NB4 (cell line): Measurements from ENCODE around the gene BCL2.
A peak's percentile ranks its signal among the peaks of the same experiment; 100 is the strongest.

Experiments
- DNase-seq: peaks from one replicate; pipeline ENCODE4 v3.0.0; 2010; ENCODE audit warnings: low read depth
- H3K4me3 ChIP-seq: one replicate; pipeline ENCODE4 v1.5.1; 2011; ENCODE audit warnings: mild to moderate bottlenecking, low read depth, low read length, moderate library complexity
- MYC ChIP-seq: IDR thresholded peaks from 2 replicates; pipeline ENCODE4 v1.6.1; 2011; ENCODE audit warnings: low read depth, low read length
- POLR2A ChIP-seq: IDR thresholded peaks from 2 replicates; pipeline ENCODE4 v1.6.1; 2011; ENCODE audit warnings: mild to moderate bottlenecking; ENCODE audit not compliant: insufficient read length; ENCODE audit errors: extremely low read depth
- TF ChIP-seq, protein P1 (sequence below): IDR thresholded peaks from one replicate; pipeline ENCODE4 v1.5.1; 2012; ENCODE audit warnings: low read depth, low read length
- TF ChIP-seq, protein P2 (sequence below): IDR thresholded peaks from 2 replicates; pipeline ENCODE4 v1.6.1; 2011; ENCODE audit warnings: low read depth, low read length

BCL2 gene

DNA sequence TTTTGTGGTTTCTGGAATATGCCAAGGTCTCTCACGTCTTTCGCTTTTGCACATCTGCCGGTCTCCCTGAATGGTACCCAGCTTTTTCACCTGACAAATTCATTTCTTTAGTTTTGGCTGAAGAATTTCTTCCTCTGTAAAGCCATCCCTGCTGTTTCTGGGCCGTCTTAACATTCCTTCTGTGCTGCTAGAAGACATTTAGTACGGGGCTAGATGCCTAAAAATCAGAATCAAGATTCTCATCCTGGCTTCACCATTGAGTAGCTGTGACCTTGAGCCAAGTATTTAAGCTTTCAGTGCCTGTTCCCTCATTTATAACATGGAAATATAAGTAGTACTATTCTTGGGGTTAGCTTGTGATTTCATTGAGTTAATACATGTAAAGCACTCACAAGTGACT lies 6.4 kb upstream of the BCL2 start:
- TF ChIP-seq, protein P1, sequence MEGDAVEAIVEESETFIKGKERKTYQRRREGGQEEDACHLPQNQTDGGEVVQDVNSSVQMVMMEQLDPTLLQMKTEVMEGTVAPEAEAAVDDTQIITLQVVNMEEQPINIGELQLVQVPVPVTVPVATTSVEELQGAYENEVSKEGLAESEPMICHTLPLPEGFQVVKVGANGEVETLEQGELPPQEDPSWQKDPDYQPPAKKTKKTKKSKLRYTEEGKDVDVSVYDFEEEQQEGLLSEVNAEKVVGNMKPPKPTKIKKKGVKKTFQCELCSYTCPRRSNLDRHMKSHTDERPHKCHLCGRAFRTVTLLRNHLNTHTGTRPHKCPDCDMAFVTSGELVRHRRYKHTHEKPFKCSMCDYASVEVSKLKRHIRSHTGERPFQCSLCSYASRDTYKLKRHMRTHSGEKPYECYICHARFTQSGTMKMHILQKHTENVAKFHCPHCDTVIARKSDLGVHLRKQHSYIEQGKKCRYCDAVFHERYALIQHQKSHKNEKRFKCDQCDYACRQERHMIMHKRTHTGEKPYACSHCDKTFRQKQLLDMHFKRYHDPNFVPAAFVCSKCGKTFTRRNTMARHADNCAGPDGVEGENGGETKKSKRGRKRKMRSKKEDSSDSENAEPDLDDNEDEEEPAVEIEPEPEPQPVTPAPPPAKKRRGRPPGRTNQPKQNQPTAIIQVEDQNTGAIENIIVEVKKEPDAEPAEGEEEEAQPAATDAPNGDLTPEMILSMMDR: no peak
- TF ChIP-seq POLR2A (no peak), MYC (no peak)
- TF ChIP-seq, protein P2, sequence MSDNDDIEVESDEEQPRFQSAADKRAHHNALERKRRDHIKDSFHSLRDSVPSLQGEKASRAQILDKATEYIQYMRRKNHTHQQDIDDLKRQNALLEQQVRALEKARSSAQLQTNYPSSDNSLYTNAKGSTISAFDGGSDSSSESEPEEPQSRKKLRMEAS: no peak
- H3K4me3 ChIP-seq: no peak overlapping the region
- DNase-seq: no peak

DNA sequence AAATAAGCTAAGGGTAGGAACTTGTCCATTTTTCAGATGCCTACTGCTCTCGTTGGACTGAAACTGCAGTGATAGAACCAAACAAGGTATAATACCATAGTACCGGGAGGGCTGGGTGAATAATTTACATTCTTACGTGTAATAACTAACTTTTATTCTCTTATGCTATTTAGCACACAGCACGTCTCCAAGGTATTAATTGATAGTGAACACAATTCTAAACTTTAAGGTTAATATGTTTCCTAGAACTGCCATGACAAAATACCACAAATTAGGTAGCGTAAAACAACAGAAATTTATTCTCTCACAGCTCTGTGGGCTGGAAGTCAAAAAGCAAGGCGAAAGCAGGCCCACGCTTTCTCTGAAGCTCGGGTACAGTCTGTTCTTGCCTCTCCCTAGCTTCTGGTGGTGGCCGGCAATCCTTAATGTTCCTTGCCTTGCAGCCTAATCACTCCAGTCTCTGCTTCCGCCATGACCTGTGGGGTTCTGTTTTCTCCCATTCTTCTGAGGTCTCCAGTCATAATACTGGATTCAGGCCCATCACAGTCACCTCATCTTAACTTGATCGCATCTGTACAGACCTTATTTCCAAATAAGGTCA lies 5.6 kb upstream of the BCL2 start:
- TF ChIP-seq, protein P1: no peak
- TF ChIP-seq POLR2A (no peak), MYC (no peak)
- TF ChIP-seq, protein P2: no peak
- no peak overlapping the region for H3K4me3 ChIP-seq
- no peak for DNase-seq

DNA sequence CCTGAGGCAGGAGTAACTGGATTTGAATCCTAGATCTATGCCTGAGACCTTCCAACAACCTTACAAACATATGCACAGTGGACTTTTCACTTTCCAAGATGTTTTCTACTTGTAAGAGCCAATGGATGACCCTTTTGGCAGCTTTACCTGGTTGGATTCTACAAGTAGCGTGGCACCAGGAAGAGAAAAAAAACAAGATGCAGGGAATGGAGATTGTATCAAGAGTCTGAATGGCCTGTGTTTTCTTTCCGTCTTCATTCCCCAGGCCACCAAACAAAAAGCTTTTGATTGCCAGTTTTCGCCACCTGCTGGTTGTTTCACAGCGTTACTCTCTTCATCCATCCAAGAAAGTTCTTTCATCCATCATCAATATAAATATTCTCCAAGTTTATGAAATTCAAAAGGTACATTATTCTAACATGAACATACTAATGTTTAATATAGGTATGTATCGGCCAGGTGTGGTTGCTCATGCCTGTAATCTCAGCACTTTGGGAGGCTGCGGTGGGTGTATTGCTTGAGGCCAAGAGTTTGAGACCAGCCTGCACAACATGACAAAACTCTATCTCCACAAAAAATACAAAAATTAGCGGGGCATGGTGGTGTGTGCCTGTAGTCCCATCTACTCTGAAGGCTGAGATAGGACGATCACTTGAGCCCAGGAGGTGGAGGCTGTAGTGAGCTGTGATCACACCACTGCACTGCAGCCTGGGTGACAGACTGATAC lies 3.5 kb upstream of the BCL2 start:
- peak overlapping the region; percentile 22 for H3K4me3 ChIP-seq
- TF ChIP-seq MYC (0 out of 2 replicates have a peak, but pooled peaks have one; percentile 17), POLR2A (no peak)
- TF ChIP-seq, protein P2: no peak
- TF ChIP-seq, protein P1: peak; percentile 70
- DNase-seq: peak; percentile 83

DNA sequence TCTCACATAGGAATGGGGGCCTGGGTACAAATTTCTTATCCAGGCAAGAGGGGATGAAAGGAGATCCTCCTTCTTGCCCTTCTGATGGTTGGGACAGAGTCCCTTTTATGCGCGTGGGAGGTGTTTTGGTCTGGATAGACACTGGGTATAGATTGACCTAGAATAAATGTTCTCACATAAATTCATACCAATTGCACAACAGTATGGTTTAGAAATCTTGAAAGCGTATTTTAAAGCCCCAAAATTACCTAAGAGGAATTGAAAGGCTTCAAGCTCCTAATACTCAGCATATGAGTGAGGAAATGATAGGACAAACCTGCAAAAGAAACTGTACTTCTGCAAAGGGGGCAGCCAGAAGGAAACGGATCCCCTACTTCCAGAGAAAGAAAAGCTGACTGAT lies 2.6 kb upstream of the BCL2 start:
- peak; percentile 77 for DNase-seq
- H3K4me3 ChIP-seq: peak overlapping the region; percentile 22
- TF ChIP-seq POLR2A (no peak), MYC (no peak)
- TF ChIP-seq, protein P1: no peak

DNA sequence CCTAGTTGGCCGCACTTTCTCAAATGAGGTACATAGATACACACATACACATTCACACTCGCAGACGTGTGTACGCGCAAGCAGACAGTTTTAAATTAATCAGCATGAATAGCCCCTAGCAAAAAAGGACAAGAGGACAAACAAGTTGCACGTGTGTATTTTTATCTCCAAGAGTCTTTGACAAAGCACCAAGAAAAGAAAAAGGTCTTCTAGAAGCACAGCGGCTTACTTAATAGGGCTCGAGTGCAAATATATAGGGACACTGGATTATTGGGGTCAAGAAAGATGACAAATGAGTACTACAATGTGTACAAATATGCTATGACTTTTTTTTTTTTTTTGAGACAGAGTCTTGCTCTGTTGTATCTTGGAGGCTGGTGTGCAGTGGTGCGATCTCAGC lies 1.7 kb upstream of the BCL2 start:
- peak overlapping the region; percentile 76 for H3K4me3 ChIP-seq
- DNase-seq: no peak
- TF ChIP-seq, protein P1: no peak
- TF ChIP-seq MYC (no peak), POLR2A (no peak)
- TF ChIP-seq, protein P2: no peak
